GM10266 (cell line): ENCODE data around the gene LAMB4.

ENCODE experiments used
- DNase-seq: peaks from one replicate; pipeline ENCODE4 v3.0.0; 2012; ENCODE audit errors: extremely low spot score
- TF ChIP-seq, protein P1 (sequence below): IDR thresholded peaks from 2 replicates; pipeline ENCODE4 v1.5.1; 2012; ENCODE audit warnings: mild to moderate bottlenecking, low read depth; ENCODE audit not compliant: control insufficient read depth, insufficient read depth; ENCODE audit errors: missing control alignments

The LAMB4 gene

GRCh38 chr7:108028111-108028510 is 102.0 kb downstream of the LAMB4 start:
- DNase-seq: no peak
- TF ChIP-seq, protein P1, sequence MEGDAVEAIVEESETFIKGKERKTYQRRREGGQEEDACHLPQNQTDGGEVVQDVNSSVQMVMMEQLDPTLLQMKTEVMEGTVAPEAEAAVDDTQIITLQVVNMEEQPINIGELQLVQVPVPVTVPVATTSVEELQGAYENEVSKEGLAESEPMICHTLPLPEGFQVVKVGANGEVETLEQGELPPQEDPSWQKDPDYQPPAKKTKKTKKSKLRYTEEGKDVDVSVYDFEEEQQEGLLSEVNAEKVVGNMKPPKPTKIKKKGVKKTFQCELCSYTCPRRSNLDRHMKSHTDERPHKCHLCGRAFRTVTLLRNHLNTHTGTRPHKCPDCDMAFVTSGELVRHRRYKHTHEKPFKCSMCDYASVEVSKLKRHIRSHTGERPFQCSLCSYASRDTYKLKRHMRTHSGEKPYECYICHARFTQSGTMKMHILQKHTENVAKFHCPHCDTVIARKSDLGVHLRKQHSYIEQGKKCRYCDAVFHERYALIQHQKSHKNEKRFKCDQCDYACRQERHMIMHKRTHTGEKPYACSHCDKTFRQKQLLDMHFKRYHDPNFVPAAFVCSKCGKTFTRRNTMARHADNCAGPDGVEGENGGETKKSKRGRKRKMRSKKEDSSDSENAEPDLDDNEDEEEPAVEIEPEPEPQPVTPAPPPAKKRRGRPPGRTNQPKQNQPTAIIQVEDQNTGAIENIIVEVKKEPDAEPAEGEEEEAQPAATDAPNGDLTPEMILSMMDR: no peak

GRCh38 chr7:108027239-108027638 is 102.9 kb downstream of the LAMB4 start:
- DNase-seq: no peak
- TF ChIP-seq, protein P1: no peak

GRCh38 chr7:108026647-108027046 is 103.5 kb downstream of the LAMB4 start:
- no peak for DNase-seq
- TF ChIP-seq, protein P1: no peak

- TF ChIP-seq, protein P1: no peak
- no peak for DNase-seq
Measured at GRCh38 chr7:108026116-108026515, 104.0 kb downstream of the LAMB4 start.

DNA sequence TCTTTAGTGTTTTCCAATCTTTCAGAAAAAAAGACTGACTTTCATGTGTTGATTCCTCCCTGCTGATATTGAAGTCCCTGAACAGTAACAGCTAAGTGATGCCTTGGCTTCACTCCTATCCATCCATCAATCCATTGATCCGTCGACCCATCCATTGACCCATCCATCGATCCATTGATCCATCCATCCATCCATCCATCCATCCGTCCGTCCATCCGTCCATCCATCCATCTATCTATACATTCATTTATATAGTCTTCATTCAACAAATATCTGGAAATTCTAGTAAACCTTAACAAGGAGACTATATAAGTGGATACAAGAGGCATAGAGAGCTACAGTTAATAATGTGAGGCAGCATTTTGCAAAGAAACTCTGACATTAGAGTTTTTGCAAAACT is 105.6 kb downstream of the LAMB4 start:
- TF ChIP-seq, protein P1: no peak
- DNase-seq: no peak

GRCh38 chr7:108020585-108020984 is 109.6 kb downstream of the LAMB4 start:
- no peak for DNase-seq
- TF ChIP-seq, protein P1: no peak

DNA sequence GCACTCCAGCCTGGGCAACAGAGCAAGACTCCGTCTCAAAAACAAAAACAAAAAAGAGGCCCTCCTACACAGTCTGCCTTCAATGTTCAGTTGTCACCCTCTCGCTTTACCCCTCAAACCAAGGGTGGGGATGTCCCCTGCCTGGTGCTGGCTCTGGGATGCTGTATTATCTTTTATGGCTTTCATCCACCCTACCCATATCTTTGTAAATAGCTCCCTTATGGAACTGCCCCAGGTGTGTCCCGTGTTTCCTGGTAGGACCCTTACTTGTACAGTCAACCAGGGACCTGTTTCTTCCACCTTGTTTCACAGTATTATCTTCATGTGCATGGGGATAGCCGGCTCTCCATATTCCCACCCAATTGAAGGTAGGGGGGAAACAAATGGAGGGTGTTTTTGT is 111.5 kb downstream of the LAMB4 start:
- DNase-seq: no peak
- TF ChIP-seq, protein P1: no peak
